ENCODE results near the gene CYP4F2. TPM values are rescaled to one million over a fixed set of nuclear protein-coding genes. Genes with fewer than 3 reads are reported as not detected.

The CYP4F2 gene
- total and polyA plus RNA-seq, 2 experiments from 2014 or later, result not detected

DNA sequence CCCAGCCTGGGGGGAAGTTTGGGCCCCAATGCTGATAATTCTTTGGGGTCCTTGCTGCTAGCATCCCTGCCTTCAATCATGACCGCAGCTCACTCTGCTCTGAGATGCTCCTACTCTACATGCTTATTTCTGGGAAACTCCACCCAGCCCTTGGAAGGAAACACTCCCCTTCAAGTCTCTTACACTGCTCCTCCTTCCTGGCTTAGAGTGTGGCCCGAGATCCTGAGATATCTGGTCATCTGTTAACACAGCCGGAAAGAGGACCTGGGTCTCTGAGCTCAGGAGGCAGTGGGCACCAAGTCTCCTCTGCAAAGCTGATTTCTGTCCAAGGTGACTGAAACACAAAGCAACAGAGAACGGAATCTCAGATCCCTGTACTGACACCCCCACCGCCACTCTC lies 33.0 kb downstream of the CYP4F2 start:
- TF ChIP-seq EZH2 (IDR thresholded peaks at IDR 0.05; ENCODE audit: borderline replicate concordance), result no peak
- no peak overlapping the region for H2AFZ ChIP-seq
- 70% methylated on average over 5 of the region's 5 CpGs for WGBS (ENCODE audit: low lambda C conversion rate, missing lambda C conversion rate)
- H3K27me3 ChIP-seq, result no peaks in the 10 kb centered on the region
- no peaks in the 10 kb centered on the region for H4K20me1 ChIP-seq (ENCODE audit: insufficient read depth, poor library complexity, severe bottlenecking)
- no peaks in the 10 kb centered on the region for H3K36me3 ChIP-seq (replicated peaks; ENCODE audit: insufficient read depth, low read depth)
- H3K4me2 ChIP-seq, result no peak overlapping the region
- no peak overlapping the region for H3K27ac ChIP-seq
- H3K9me3 ChIP-seq (ENCODE audit: low read depth), result no peaks in the 10 kb centered on the region
- H3K4me3 ChIP-seq, result no peak overlapping the region
- H3K79me2 ChIP-seq, result no peaks in the 10 kb centered on the region
- no peak for DNase-seq (ENCODE audit: low spot score)
- H3K9me2 ChIP-seq (replicated peaks; ENCODE audit: insufficient read depth), result no peaks in the 10 kb centered on the region
- no peaks in the 10 kb centered on the region for H3K4me1 ChIP-seq (ENCODE audit: insufficient read depth)

DNA sequence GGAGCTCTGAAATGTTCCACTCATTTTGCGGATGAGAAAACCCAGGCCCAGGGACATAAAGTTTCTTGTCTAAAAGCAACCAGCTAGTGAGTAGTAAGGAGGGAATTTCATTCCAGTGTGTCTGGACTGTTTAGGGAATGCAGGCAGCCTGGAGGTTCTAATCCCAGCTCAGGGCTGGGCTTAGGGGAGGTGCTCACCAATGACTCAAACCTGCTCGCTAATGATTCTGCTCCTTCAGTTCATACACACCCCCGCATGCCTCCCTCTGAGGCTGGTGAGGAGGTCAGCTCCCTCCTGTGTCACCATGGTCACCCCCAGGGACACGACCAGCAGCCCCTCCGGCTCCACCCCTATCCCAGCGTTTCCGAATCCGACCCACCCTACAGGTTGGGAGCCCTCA lies 34.6 kb downstream of the CYP4F2 start:
- H3K4me2 ChIP-seq, result no peak overlapping the region
- 86% methylated on average over 8 of the region's 8 CpGs for WGBS (ENCODE audit: low lambda C conversion rate, missing lambda C conversion rate)
- no peaks in the 10 kb centered on the region for H4K20me1 ChIP-seq (ENCODE audit: insufficient read depth, poor library complexity, severe bottlenecking)

GRCh38 chr19:15862444-15862843 lies 35.4 kb downstream of the CYP4F2 start:
- WGBS (ENCODE audit: low lambda C conversion rate, missing lambda C conversion rate), result 69% methylated on average over 6 of the region's 7 CpGs
- H3K4me2 ChIP-seq, result no peak overlapping the region

More for the DNA sequence above, 34.6 kb downstream of the CYP4F2 start:
- no peaks in the 10 kb centered on the region for H3K79me2 ChIP-seq
- no peaks in the 10 kb centered on the region for H3K4me1 ChIP-seq (ENCODE audit: insufficient read depth)
- H3K27ac ChIP-seq, result no peak overlapping the region
- no peaks in the 10 kb centered on the region for H3K9me2 ChIP-seq (replicated peaks; ENCODE audit: insufficient read depth)
- no peaks in the 10 kb centered on the region for H3K9me3 ChIP-seq (ENCODE audit: low read depth)
- H3K4me3 ChIP-seq, result no peak overlapping the region
- H3K36me3 ChIP-seq (replicated peaks; ENCODE audit: insufficient read depth, low read depth), result no peaks in the 10 kb centered on the region
- TF ChIP-seq EZH2 (IDR thresholded peaks at IDR 0.05; ENCODE audit: borderline replicate concordance), result no peak
- TF ChIP-seq CTCF (IDR thresholded peaks at IDR 0.05; ENCODE audit: poor library complexity), result no peak
- no peak for TF ChIP-seq EZH2phosphoT487 (IDR thresholded peaks at IDR 0.05; ENCODE audit: low read depth, severe bottlenecking, unreplicated experiment)
- no peak overlapping the region for H2AFZ ChIP-seq
- no peaks in the 10 kb centered on the region for H3K27me3 ChIP-seq
- no peak for DNase-seq (ENCODE audit: low spot score)

DNA sequence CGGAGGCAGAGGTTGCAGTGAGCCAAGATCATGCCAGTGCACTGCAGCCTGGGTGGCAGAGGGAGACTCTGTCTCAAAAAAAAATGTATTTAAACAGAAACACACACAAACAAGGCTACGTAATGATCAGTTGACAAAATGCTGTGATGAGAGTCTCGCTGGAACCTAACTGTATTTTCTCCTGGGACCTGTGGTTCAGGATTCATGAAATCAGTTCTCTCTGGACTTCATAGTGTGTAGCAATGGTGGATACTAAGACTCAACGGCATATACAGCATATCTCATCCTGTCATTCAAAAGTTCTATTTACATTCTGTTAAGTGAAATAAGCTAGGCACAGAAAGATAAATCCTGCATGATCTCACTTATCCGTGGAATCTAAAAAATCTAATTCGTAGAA lies 37.4 kb downstream of the CYP4F2 start:
- Histone ChIP-seq H2AFZ (no peak overlapping the region), H3K79me2 (no peaks in the 10 kb centered on the region), H3K27me3 (no peaks in the 10 kb centered on the region), H3K36me3 (replicated peaks; ENCODE audit: insufficient read depth, low read depth) (no peaks in the 10 kb centered on the region), H3K9me3 (ENCODE audit: low read depth) (no peaks in the 10 kb centered on the region), H3K27ac (no peak overlapping the region), H4K20me1 (ENCODE audit: insufficient read depth, poor library complexity, severe bottlenecking) (no peaks in the 10 kb centered on the region), H3K4me2 (no peak overlapping the region), H3K4me1 (ENCODE audit: insufficient read depth) (no peaks in the 10 kb centered on the region), H3K4me3 (no peak overlapping the region), H3K9me2 (replicated peaks; ENCODE audit: insufficient read depth) (no peaks in the 10 kb centered on the region)
- no peak for DNase-seq (ENCODE audit: low spot score)
- WGBS (ENCODE audit: low lambda C conversion rate, missing lambda C conversion rate), result 67% methylated on average over 6 of the region's 6 CpGs
- TF ChIP-seq EZH2 (IDR thresholded peaks at IDR 0.05; ENCODE audit: borderline replicate concordance) (no peak), CTCF (IDR thresholded peaks at IDR 0.05; ENCODE audit: poor library complexity) (no peak), EZH2phosphoT487 (IDR thresholded peaks at IDR 0.05; ENCODE audit: low read depth, severe bottlenecking, unreplicated experiment) (no peak)

More at GRCh38 chr19:15862444-15862843, 35.4 kb downstream of the CYP4F2 start:
- no peak for DNase-seq (ENCODE audit: low spot score)
- TF ChIP-seq CTCF (IDR thresholded peaks at IDR 0.05; ENCODE audit: poor library complexity) (no peak), EZH2 (IDR thresholded peaks at IDR 0.05; ENCODE audit: borderline replicate concordance) (no peak), EZH2phosphoT487 (IDR thresholded peaks at IDR 0.05; ENCODE audit: low read depth, severe bottlenecking, unreplicated experiment) (no peak)
- Histone ChIP-seq H2AFZ (no peak overlapping the region), H3K27me3 (no peaks in the 10 kb centered on the region), H3K27ac (no peak overlapping the region), H4K20me1 (ENCODE audit: insufficient read depth, poor library complexity, severe bottlenecking) (no peaks in the 10 kb centered on the region), H3K79me2 (no peaks in the 10 kb centered on the region), H3K4me1 (ENCODE audit: insufficient read depth) (no peaks in the 10 kb centered on the region), H3K4me3 (no peak overlapping the region), H3K9me2 (replicated peaks; ENCODE audit: insufficient read depth) (no peaks in the 10 kb centered on the region), H3K9me3 (ENCODE audit: low read depth) (no peaks in the 10 kb centered on the region), H3K36me3 (replicated peaks; ENCODE audit: insufficient read depth, low read depth) (no peaks in the 10 kb centered on the region)
